NCI-H1092 (cell line): ENCODE measurements around the gene ADAMTS19.
"Not testable (repeated sequence)": the region's sequence is repeated elsewhere in the genome, so short reads cannot be mapped to it uniquely, and the experiment has no call there.

Experiments
- DNase-seq: peaks from one replicate; lab custom pipeline; 2025; lab: John Stamatoyannopoulos, UW

The ADAMTS19 gene

DNA sequence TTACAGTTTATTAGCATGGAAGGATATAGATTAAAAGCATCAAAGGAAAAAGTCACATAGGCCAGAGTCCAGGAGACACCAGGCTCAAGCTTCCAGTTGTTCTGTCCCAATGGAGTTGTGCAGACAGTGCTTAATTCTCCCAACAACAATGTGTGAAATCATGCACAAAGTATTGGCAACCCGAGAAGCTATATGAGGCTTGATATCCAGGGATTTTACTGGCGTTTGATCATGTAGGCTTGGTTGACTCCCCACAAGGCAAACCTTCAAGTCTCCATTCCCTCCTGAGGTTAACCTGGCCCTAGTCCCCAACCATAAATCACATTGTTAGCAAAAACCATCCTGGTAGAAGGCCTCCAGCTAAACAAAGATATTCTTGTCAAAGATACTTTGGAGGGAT lies 141.5 kb downstream of the ADAMTS19 start:
- DNase-seq: no peak

- no peak for DNase-seq
Measured at GRCh38 chr5:129608350-129608749, 148.3 kb downstream of the ADAMTS19 start.

- no peak for DNase-seq
Measured at GRCh38 chr5:129609710-129610109, 149.6 kb downstream of the ADAMTS19 start.

GRCh38 chr5:129616517-129616916 lies 156.4 kb downstream of the ADAMTS19 start:
- DNase-seq: no peak

DNA sequence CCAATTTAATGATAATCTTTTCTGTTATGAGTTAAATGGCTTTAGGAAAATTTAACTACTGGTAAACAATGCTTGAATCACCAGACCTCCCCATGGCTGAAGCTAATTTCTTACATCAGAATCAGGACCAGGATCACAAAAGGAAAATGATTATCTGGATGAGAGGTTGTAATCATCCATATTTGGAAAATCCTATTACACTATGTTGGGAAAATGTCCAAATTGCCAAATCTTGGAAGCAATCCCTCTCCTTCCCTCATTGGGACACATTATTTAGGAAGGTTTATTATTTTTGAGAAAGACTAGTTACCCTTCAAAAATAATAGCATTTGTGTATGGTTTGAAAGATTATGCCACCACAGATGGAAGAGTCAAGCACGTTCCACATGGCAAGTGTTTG lies 157.1 kb downstream of the ADAMTS19 start:
- no peak for DNase-seq

GRCh38 chr5:129619782-129620181 lies 159.7 kb downstream of the ADAMTS19 start:
- DNase-seq: no peak

DNA sequence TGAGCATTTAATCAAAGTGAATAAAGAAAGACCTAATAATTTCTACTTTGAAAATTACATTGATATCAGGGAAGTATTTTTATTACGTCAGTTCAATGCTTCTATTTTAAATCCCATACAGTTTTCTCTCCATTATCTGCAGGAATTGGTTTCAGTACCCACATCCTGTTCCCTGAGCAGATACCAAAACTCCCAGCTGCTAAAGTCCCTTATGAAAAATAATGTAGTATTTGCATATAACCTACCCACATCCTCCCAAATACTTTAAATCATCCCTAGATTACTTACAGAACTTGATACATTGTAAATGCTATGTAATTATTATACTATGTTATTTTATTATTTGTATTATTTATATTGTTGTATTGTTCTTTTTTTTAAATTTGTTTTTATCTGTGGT lies 162.4 kb downstream of the ADAMTS19 start:
- no peak for DNase-seq

- DNase-seq: no peak
Measured at GRCh38 chr5:129629575-129629974, 169.5 kb downstream of the ADAMTS19 start.

GRCh38 chr5:129630101-129630500 lies 170.0 kb downstream of the ADAMTS19 start:
- DNase-seq: no peak

- no peak for DNase-seq
Measured at GRCh38 chr5:129631961-129632360, 171.9 kb downstream of the ADAMTS19 start.

GRCh38 chr5:129637501-129637900 lies 177.4 kb downstream of the ADAMTS19 start:
- not testable (repeated sequence) for DNase-seq

- DNase-seq: no peak
Measured at GRCh38 chr5:129639331-129639730, 179.2 kb downstream of the ADAMTS19 start.

- no peak for DNase-seq
Measured at GRCh38 chr5:129652349-129653056, 192.4 kb downstream of the ADAMTS19 start.

DNA sequence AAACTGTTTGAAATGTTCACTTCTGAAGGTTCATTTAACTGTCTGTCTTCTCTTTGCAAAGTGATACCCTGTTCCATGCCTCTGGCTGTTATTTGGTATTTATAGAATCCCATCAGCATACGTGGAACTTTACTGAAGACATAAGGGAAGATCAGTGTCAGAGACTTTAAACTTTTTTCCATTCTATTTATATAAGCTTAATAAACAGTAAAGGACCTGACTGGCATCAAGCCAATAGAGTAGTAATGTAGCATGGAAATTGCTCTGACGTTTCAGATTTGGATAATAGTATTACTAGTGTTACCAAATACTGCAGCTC lies 192.9 kb downstream of the ADAMTS19 start:
- DNase-seq: no peak

DNA sequence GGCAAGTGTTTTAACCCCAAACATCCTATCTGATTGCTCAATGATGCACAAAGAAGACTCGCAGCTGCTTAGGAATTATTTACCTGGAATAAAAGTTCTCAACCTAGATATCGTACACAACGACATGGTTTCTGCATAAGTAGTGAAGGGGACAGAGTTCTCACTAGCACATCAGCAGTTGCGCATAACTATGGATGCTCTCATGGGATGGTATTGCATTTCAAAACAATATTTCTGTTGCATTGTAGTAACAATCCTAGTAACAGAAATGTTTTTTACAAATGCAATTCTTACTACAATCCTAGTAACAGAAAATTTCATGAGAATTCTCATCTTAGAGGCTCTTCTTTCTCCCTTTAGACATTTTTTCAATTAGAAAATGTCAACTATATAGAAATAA lies 193.3 kb downstream of the ADAMTS19 start:
- DNase-seq: no peak

DNA sequence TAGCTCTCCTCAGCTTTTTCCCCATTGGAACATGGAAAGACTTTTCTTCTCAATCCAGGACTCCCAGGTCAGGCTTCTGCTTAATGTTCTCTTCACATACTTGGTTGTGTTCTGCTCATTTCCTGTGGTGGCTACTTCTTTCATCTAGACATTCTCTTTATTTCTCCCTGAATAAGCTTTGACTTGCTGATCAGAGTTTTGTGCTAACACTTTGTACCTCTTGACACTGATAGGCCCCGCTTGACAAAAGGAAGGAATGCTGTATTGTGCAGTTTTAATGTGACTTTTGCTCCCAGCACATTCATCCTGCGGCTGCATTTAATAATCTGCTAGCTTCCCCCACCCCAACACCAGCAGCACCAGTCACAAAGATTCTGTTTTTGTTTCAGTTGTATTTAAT lies 196.9 kb downstream of the ADAMTS19 start:
- no peak for DNase-seq

DNA sequence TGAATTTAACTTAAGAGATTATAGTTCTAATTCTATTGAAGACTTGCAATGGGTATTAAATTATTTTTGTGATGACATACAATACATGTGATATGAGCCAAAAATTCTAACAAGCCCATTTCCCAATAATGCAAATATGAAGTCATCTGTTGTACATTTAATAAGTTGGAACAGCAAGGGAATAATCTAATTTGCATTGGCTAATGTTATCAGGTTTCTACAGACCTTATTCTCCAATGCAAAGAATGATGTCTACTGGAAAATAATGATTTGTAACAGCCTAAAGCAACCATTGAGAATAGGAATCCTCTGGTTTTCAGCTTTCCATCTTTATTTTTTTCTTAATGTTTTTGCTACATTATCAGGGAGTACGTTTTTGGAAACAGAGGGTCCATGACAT lies 198.7 kb downstream of the ADAMTS19 start:
- no peak for DNase-seq

- DNase-seq: no peak
Measured at GRCh38 chr5:129661366-129662035, 201.4 kb downstream of the ADAMTS19 start.

DNA sequence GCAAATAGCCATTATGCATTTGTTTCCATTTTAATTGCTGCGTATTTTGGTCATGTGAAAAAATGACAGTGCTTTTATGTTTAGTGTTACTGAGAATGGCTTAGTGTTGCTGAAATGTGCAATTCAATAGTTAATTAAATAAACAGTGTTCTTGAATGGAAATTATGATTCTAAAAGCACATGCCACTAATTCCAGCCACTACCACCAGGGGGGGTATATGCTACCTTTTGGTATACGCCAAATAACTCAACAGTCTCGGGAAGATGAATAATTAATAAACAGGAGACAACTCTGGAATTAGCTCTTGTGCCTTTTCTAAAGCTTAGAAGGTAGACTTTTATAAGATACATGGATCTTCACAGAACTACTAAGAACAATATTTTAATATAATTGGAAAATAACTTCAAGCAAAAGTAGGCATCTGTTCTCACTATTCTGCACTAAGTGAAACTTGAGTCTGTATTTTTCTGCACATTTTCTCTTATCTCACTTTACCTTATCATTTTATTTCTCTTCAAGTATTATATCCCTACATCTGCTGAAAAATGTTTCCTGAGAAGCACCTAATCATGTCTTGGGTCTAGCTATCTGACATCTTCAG lies 204.3 kb downstream of the ADAMTS19 start:
- DNase-seq: no peak

- DNase-seq: no peak
Measured at GRCh38 chr5:129670957-129671500, 210.9 kb downstream of the ADAMTS19 start.

DNA sequence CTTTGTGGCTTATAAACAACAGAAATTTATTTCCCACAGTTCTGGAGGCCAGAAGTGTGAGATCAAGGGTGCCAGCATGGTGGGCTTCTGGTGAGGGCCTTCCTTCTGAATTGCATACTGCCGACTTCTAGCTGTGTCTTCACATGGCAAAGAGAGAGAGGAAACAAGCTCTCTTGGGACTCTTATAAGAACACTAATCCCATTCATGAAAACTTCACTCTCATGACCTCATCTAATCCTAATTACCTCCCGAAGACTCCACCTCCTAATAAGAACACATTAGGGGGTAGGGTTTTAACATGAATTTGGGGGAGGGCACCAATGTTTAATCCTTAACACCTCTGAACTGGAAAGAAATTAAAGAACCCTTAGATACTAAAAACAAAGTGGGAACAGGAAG lies 211.9 kb downstream of the ADAMTS19 start:
- DNase-seq: no peak

GRCh38 chr5:129679671-129680070 lies 219.6 kb downstream of the ADAMTS19 start:
- DNase-seq: no peak

- DNase-seq: no peak
Measured at GRCh38 chr5:129687941-129688340, 227.8 kb downstream of the ADAMTS19 start.
